Measurements from ENCODE around the gene PSMB4.
A peak's percentile ranks its signal among the peaks of the same experiment; 100 is the strongest.

PSMB4 gene

DNA sequence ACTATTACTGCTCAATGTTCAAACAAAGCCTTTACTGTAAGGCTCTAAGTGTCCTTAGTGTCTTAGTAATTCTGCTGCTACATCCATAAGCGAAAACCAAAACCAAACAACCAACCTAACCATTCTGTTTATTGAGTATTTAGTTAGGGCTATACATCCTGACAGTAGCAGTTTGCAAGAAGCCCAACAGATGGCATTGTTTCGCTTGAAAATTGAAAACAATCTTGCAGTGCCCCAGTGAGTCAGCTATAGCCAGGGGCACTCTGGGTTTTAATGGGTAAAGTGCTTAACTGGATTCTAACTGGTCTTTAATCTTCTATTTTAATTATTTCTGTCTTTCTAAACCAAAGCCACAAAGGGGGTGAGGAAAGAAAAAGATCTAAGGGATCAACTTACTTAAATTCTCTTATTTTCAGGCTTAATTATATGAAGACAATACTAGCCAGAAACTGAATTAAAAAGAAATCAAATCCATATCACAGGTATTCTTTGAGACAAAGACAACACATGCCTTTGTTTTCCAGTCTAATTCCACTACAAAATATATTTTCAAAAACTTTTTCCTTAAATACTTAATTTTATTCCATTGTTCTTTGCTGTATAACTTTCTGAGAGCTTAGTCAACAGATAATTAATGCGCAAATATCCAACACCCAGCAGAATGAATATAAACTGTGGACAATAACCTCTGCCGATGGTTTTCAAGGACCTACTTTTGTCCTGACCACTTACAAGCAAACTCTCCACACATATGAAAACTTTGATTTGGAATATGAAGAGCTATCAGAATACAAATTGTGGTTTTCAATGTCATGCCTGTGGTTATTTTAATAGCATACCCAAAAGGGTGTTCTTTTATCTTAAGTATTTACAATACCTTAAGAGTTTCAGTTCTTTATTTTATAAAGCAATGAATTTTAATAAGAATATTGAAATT lies 44.7 kb downstream of the PSMB4 start:
- DNase-seq = peak; percentile 57

DNA sequence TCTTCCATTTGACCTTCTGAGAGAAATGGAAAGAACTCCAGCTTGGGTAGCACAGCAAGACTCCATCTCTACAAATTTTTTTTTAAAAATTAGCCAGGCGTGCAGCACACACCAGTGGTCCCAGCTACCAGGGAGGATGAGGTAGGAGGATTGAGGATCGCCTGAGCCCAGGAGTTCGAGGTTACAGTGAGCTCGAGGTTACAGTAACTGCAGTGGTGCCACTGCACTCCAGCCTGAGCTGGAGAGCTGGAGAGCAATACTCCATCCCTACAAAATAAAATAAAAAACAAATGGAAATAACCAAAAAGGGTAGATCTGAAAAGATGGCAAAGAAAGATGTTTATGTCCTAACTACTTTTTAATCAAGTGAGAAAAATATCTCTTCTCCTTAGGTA lies 45.4 kb downstream of the PSMB4 start:
- no peak for DNase-seq

DNA sequence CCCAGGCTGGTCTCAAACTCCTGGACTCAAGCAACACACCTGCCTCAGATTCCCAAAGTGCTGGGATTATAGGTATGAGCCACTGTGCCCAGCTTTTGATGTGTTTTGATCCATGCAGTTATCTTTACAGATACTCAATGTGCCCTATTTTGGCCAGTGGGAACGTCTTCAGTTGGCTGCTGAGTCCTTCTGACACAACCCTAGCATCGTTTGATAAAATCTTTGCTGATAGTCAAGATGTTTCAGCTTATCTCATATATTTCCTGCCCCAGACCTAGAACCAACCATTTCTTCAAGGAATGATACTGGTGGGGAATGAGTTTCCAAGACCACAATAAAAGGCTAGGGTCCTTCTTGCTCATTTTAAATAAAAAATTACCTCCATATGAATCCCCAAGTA lies 48.3 kb downstream of the PSMB4 start:
- no peak for DNase-seq
